Mesendoderm (in vitro differentiated cells): ENCODE results near the gene TRIM40.

ENCODE experiments used
- DNase-seq: peaks from one replicate; pipeline ENCODE4 v3.0.0; 2013
- H2AK5ac ChIP-seq: 2 replicates; pipeline ENCODE4 v1.6.1; 2013; ENCODE audit warnings: low read length, inconsistent platforms
- H2BK120ac ChIP-seq: 2 replicates; pipeline ENCODE4 v1.6.1; 2013; ENCODE audit warnings: low read depth, mild to moderate bottlenecking, low read length, moderate library complexity, mixed read lengths
- H2BK15ac ChIP-seq: replicated peaks from 2 replicates; pipeline ENCODE4 v1.6.1; 2013; ENCODE audit warnings: low read depth, mild to moderate bottlenecking, moderate library complexity
- H2BK5ac ChIP-seq: 2 replicates; pipeline ENCODE4 v1.6.1; 2013; ENCODE audit warnings: low read length, inconsistent platforms
- H3K18ac ChIP-seq: 2 replicates; pipeline ENCODE4 v1.6.1; 2013; ENCODE audit warnings: mild to moderate bottlenecking, low read length, mixed read lengths
- H3K23ac ChIP-seq: one replicate; pipeline ENCODE4 v1.6.1; 2013; ENCODE audit warnings: low read length
- H3K27ac ChIP-seq: 2 replicates; pipeline ENCODE4 v1.5.1; 2013; ENCODE audit warnings: low read depth, mild to moderate bottlenecking, inconsistent platforms, low read length, moderate library complexity
- H3K27me3 ChIP-seq: 2 replicates; pipeline ENCODE4 v1.6.1; 2013; ENCODE audit warnings: low read length, control low read depth, mild to moderate bottlenecking, inconsistent platforms; ENCODE audit not compliant: insufficient read depth, poor library complexity
- H3K36me3 ChIP-seq: 2 replicates; pipeline ENCODE4 v1.6.1; 2013; ENCODE audit warnings: low read length, inconsistent platforms; ENCODE audit not compliant: control insufficient read depth, insufficient read depth
- H3K4ac ChIP-seq: one replicate; pipeline ENCODE4 v1.6.1; 2013; ENCODE audit warnings: low read depth, mild to moderate bottlenecking, low read length, moderate library complexity
- H3K4me1 ChIP-seq: 2 replicates; pipeline ENCODE4 v1.6.1; 2013; ENCODE audit warnings: low read depth, low read length, inconsistent platforms; ENCODE audit not compliant: control insufficient read depth
- H3K4me2 ChIP-seq: 2 replicates; pipeline ENCODE4 v1.6.1; 2013; ENCODE audit warnings: low read length
- H3K4me3 ChIP-seq: 2 replicates; pipeline ENCODE4 v1.5.1; 2013; ENCODE audit warnings: mild to moderate bottlenecking, low read length
- H3K56ac ChIP-seq: one replicate; pipeline ENCODE4 v1.6.1; 2013; ENCODE audit warnings: low read length
- H3K79me1 ChIP-seq: 2 replicates; pipeline ENCODE4 v1.6.1; 2013; ENCODE audit warnings: low read length, inconsistent platforms
- H3K79me2 ChIP-seq: 2 replicates; pipeline ENCODE4 v1.6.1; 2013; ENCODE audit warnings: mild to moderate bottlenecking, low read length; ENCODE audit not compliant: control insufficient read depth, insufficient read depth
- H3K9ac ChIP-seq: 2 replicates; pipeline ENCODE4 v1.6.1; 2013; ENCODE audit warnings: low read length, inconsistent platforms
- H4K5ac ChIP-seq: one replicate; pipeline ENCODE4 v1.6.1; 2013; ENCODE audit warnings: low read length
- H4K8ac ChIP-seq: one replicate; pipeline ENCODE4 v1.6.1; 2013; ENCODE audit warnings: low read depth, mild to moderate bottlenecking, control low read depth, low read length, moderate library complexity
- WGBS: extraction: QIAGEN DNeasy Blood & Tissue Kit; methylation state at CpG from one replicate; pipeline ENCODE4 v1.1.7; 2013; ENCODE audit warnings: low lambda C conversion rate, missing lambda C conversion rate; ENCODE audit not compliant: insufficient coverage; ENCODE audit errors: extremely low coverage; 5-methylcytosine and 5-hydroxymethylcytosine counted together

Gene TRIM40

GRCh38 chr6:30102414-30102969 lies 33.4 kb upstream of the TRIM40 start:
- DNase-seq: no peak
- H4K8ac ChIP-seq: no peak overlapping the region
- H3K79me2 ChIP-seq: no peaks in the 10 kb centered on the region
- H2BK120ac ChIP-seq: no peak overlapping the region
- H2AK5ac ChIP-seq: no peak overlapping the region
- peaks cover 33% of the 10 kb centered on the region for H3K27me3 ChIP-seq
- peak overlapping the region; percentile 30 for H3K4me2 ChIP-seq
- H3K4ac ChIP-seq: no peak overlapping the region
- no peak overlapping the region for H4K5ac ChIP-seq
- no peak overlapping the region for H3K27ac ChIP-seq
- no peaks in the 10 kb centered on the region for H3K4me1 ChIP-seq
- H2BK5ac ChIP-seq: no peak overlapping the region
- H3K56ac ChIP-seq: peak overlapping the region; percentile 9
- H3K4me3 ChIP-seq: no peak overlapping the region
- no peak overlapping the region for H3K18ac ChIP-seq
- WGBS: no CpG with 5 or more reads among the region's 15 CpGs
- no peaks in the 10 kb centered on the region for H3K79me1 ChIP-seq
- H2BK15ac ChIP-seq: no peak overlapping the region
- no peaks in the 10 kb centered on the region for H3K36me3 ChIP-seq
- H3K23ac ChIP-seq: no peak overlapping the region
- H3K9ac ChIP-seq: peak overlapping the region; percentile 3

- H3K23ac ChIP-seq: no peak overlapping the region
- peak overlapping the region; percentile 63 for H3K56ac ChIP-seq
- no peak overlapping the region for H3K27ac ChIP-seq
- H3K9ac ChIP-seq: peak overlapping the region; percentile 65
- no peak overlapping the region for H3K18ac ChIP-seq
- no peak overlapping the region for H2AK5ac ChIP-seq
- no peak overlapping the region for H2BK15ac ChIP-seq
- no CpG with 5 or more reads among the region's 36 CpGs for WGBS
- no peaks in the 10 kb centered on the region for H3K36me3 ChIP-seq
- peak; percentile 94 for DNase-seq
- H3K4me2 ChIP-seq: peak overlapping the region; percentile 87
- peaks cover 30% of the 10 kb centered on the region for H3K27me3 ChIP-seq
- H2BK120ac ChIP-seq: no peak overlapping the region
- no peaks in the 10 kb centered on the region for H3K79me2 ChIP-seq
- H4K8ac ChIP-seq: no peak overlapping the region
- H3K79me1 ChIP-seq: no peaks in the 10 kb centered on the region
- no peak overlapping the region for H2BK5ac ChIP-seq
- H4K5ac ChIP-seq: no peak overlapping the region
- peak overlapping the region; percentile 27 for H3K4me3 ChIP-seq
- H3K4me1 ChIP-seq: no peaks in the 10 kb centered on the region
- no peak overlapping the region for H3K4ac ChIP-seq
These were observed 32.7 kb upstream of the TRIM40 start for GRCh38 chr6:30102970-30103871.

- no peaks in the 10 kb centered on the region for H3K79me2 ChIP-seq
- no peak overlapping the region for H2BK15ac ChIP-seq
- H3K36me3 ChIP-seq: no peaks in the 10 kb centered on the region
- no peak overlapping the region for H2BK120ac ChIP-seq
- H3K27ac ChIP-seq: no peak overlapping the region
- no peak overlapping the region for H3K4ac ChIP-seq
- H4K5ac ChIP-seq: no peak overlapping the region
- H3K4me2 ChIP-seq: peak overlapping the region; percentile 87
- H3K56ac ChIP-seq: peak overlapping the region; percentile 63
- H2BK5ac ChIP-seq: no peak overlapping the region
- WGBS: no CpG with 5 or more reads among the region's 3 CpGs
- peak overlapping the region; percentile 65 for H3K9ac ChIP-seq
- H3K23ac ChIP-seq: no peak overlapping the region
- peaks cover 29% of the 10 kb centered on the region for H3K27me3 ChIP-seq
- no peak overlapping the region for H2AK5ac ChIP-seq
- H3K79me1 ChIP-seq: no peaks in the 10 kb centered on the region
- no peaks in the 10 kb centered on the region for H3K4me1 ChIP-seq
- no peak overlapping the region for H3K4me3 ChIP-seq
- H3K18ac ChIP-seq: no peak overlapping the region
- no peak for DNase-seq
- no peak overlapping the region for H4K8ac ChIP-seq
These were observed 32.1 kb upstream of the TRIM40 start for GRCh38 chr6:30103872-30104179.

- H3K27me3 ChIP-seq: peaks cover 24% of the 10 kb centered on the region
These were observed 31.3 kb upstream of the TRIM40 start for GRCh38 chr6:30104661-30105060.

GRCh38 chr6:30111266-30111856 lies 24.6 kb upstream of the TRIM40 start:
- no peaks in the 10 kb centered on the region for H3K79me1 ChIP-seq
- no peak overlapping the region for H3K4me3 ChIP-seq
- no peak overlapping the region for H3K4me2 ChIP-seq
- H2BK5ac ChIP-seq: no peak overlapping the region
- H3K9ac ChIP-seq: no peak overlapping the region
- no peak overlapping the region for H4K5ac ChIP-seq
- H2AK5ac ChIP-seq: no peak overlapping the region
- no peak overlapping the region for H3K4ac ChIP-seq
- no peak overlapping the region for H3K56ac ChIP-seq
- H3K23ac ChIP-seq: no peak overlapping the region
- no peak overlapping the region for H2BK120ac ChIP-seq
- H4K8ac ChIP-seq: no peak overlapping the region
- WGBS: no CpG with 5 or more reads among the region's 27 CpGs
- DNase-seq: no peak
- H3K36me3 ChIP-seq: no peaks in the 10 kb centered on the region
- peaks cover 2% of the 10 kb centered on the region for H3K27me3 ChIP-seq
- no peak overlapping the region for H3K18ac ChIP-seq
- H3K4me1 ChIP-seq: no peaks in the 10 kb centered on the region
- H2BK15ac ChIP-seq: no peak overlapping the region
- no peak overlapping the region for H3K27ac ChIP-seq
- no peaks in the 10 kb centered on the region for H3K79me2 ChIP-seq

More at GRCh38 chr6:30104661-30105060, 31.3 kb upstream of the TRIM40 start:
- DNase-seq: no peak
- H3K9ac ChIP-seq: no peak overlapping the region
- WGBS: no CpG with 5 or more reads among the region's 2 CpGs
- no peak overlapping the region for H3K4ac ChIP-seq
- no peak overlapping the region for H2BK120ac ChIP-seq
- no peak overlapping the region for H3K23ac ChIP-seq
- H4K8ac ChIP-seq: no peak overlapping the region
- H3K79me1 ChIP-seq: no peaks in the 10 kb centered on the region
- H3K18ac ChIP-seq: no peak overlapping the region
- no peaks in the 10 kb centered on the region for H3K36me3 ChIP-seq
- H3K27ac ChIP-seq: no peak overlapping the region
- H3K4me1 ChIP-seq: no peaks in the 10 kb centered on the region
- H2AK5ac ChIP-seq: no peak overlapping the region
- no peak overlapping the region for H4K5ac ChIP-seq
- H2BK15ac ChIP-seq: no peak overlapping the region
- H3K4me3 ChIP-seq: no peak overlapping the region
- H3K56ac ChIP-seq: no peak overlapping the region
- H2BK5ac ChIP-seq: no peak overlapping the region
- no peaks in the 10 kb centered on the region for H3K79me2 ChIP-seq
- H3K4me2 ChIP-seq: no peak overlapping the region
